GM19023 (cell line): ENCODE results near the gene CWC27.
"Not testable (repeated sequence)": the region's sequence is repeated elsewhere in the genome, so short reads cannot be mapped to it uniquely, and the experiment has no call there.

Experiments used
- ATAC-seq: cut with Tn5 transposase; IDR thresholded peaks from one replicate; pipeline ENCODE4 v1.9.1; 2021; ENCODE audit warnings: mild to moderate bottlenecking, moderate library complexity; ENCODE audit not compliant: unreplicated experiment

Gene CWC27

DNA sequence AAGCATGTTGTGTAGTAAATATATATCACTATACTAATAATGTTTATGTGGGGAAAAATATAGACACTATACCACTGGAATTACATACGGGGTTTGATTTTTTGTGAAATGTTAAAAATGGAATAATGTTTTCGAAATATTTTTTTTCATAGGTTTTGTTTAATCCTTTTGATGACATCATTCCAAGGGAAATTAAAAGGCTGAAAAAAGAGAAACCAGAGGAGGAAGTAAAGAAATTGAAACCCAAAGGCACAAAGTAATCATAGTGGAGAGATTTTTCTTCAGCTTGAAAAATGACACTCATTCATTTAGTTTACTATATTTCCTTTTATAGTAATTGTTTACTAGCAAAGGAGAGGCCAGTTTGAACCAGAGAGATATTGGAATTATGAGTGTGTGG lies 17.6 kb downstream of the CWC27 start:
- ATAC-seq, result no peak

DNA sequence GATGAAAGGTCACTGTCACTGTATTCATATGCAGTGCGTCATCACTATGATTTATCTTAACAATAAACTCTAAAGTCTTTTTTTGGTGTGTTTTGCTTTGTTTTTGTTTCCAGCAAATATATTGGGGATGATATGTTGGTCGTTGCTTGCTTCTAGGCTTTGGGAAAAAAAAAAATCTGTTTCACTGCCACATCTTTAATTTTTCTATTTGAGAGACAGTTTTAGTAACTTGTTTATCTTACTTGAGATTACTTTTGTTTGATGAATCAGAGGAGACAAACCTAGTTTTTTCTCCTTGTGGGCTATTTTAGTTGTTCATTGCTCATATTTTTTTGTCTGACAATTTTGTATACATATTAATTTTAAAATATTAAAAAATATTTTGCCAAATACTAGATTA lies 19.4 kb downstream of the CWC27 start:
- ATAC-seq, result no peak

DNA sequence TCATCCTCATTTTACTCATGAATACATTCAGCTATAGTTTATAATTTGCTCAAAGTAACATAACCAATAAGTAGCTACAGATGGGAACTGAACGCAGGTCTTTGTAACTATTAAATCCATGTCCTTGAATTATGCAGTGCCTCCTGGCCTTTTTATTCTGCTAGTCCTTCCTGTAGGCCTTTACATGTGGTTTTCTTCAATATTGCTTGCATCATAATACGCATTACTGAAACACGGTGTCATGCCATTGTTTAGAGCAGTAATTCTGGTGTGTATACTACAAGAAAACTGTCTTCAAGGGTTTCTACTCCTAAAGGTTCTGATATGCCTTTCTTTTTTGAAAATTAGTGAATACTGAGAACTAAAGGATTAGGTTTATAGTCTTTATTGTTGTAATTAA lies 20.7 kb downstream of the CWC27 start:
- ATAC-seq, result no peak

DNA sequence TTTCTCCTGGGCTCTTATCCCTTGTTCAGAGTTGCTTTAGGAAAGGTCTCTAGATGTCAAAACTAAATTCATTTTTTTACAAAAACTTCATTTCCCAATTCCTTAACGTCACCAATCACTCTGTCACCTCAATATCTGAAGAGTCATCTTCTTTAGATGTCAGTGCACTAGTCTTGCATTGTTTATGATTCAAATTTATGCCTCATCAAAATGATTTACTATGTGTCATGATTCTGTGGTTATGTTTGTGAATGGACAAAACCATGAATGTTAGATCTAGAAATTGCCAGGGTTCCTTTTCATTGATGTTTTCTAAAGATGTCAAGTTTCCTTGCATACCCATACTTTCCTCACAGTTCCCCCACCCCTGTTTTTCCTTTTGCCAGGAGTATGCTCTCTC lies 21.5 kb downstream of the CWC27 start:
- no peak for ATAC-seq

DNA sequence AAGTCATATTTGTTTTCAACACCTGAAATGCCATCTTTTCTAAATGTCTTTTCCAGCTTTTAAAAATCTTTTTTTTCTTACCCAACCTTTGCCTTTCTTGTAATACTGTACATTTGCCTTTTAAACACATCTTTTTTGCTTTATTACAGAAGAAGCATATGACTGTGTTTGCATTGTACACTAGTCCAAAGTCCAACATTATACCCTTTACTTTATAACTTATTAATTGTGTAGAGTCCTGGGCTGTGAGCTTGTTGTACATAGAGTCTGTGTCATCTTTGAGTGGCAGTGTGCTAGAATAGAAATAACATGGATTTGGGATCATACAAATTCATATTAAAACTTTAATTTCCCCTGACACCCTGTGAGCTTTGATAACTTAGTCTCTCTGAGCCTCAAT lies 23.7 kb downstream of the CWC27 start:
- no peak for ATAC-seq

DNA sequence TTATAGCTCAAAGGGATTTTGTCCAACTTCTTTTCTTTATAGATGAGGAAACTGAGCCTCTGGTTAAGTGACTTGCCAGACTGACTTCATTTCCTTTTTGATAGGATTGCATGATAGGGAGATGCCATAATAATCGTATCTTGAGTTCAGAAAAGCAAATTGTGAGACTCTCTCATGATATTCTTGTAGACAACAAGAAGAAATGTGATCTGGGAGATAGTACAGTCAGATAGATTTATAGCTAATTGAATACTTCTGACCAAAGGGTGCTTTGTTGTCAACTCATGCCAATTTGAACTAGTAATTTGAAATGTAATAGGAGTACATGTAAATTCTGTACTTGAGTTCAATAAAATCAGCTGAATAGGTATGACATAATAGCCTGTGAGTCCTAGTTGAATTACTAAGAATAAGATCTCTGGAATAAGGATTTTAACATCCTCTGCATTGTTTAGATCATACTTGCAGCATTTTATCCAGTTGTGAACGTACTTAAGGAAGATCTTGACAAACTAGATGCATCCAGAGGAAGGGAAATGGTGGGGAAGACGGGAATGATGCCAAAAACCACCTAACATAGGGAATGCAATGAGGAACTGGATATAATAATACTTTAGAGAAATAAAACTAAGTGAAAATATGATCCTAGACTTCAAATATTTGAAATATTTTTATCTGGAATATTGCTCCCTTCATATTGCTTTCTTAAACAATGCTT lies 25.5 kb downstream of the CWC27 start:
- no peak for ATAC-seq

DNA sequence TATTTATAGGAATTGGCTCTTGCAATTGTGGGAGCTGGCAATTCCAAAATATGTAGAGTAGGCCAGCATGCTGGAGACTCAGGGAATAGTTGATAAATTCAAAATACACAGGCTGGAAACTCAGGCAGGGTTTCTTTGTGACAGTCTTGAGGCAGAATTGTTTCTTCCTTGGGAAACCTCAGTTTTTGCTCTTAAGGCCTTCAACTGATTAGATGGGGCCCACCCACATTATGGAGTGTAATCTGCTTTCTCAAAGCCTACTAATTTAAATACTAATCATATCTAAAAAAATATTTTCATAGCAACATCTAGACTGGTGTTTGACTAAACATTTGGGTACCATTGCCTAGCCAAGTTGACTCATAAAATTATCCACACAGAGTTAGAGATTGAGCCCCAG lies 27.6 kb downstream of the CWC27 start:
- ATAC-seq, result no peak

DNA sequence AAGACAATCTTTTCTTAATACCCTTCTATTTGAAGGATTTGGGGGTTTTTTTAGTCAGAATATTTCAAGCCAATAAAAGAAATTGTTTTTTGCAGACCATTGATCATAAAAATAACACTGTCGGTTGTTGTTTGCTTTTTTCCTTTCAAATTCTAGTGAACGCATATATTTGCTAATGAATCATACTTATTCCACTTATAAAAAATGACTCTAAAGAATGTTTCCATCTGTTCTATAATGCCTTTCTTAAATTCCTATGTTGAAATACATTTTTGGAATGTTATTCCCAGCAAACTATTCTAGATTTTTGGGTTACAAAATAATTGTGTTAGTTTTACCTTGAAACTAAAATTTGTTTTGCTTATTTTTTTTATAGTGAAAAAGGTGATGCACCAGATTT lies 32.2 kb downstream of the CWC27 start:
- ATAC-seq, result no peak

DNA sequence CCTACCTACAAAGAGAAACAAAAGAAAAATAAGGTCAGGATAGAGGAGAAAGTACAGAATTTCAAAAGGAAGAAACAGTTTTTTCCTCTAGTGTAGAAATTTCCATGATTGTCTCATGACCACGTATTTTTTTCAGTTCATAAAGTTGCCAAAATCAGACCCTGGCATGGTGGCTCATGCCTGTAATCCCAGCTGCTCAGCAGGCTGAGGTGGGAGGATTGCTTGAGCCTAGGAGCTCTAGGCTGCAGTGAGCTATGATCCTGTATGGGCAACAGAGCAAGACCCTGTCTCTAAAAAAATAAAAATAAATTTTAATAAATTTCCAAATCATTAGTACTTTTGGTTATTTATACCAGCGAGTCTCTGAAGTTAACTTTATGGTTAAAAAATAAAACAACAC lies 37.8 kb downstream of the CWC27 start:
- ATAC-seq, result no peak

DNA sequence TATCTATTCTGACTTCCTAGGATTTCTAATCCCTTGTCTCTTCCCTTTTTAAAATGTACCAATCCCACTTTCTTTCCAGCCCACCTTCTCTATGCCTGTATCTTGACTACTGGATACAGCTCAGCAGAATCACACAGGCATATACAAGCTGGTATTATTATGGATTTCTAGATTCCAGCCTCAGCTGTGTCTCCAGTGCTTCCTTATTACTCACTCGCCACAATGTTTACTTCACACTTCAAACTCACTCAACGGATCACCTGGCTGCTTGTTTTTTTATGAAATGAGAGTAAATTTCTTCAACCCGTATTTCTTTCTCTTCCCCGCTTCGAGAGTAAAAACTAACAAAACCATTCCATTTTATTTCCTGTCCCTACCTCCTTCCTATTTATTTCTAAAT lies 38.8 kb downstream of the CWC27 start:
- ATAC-seq, result no peak

DNA sequence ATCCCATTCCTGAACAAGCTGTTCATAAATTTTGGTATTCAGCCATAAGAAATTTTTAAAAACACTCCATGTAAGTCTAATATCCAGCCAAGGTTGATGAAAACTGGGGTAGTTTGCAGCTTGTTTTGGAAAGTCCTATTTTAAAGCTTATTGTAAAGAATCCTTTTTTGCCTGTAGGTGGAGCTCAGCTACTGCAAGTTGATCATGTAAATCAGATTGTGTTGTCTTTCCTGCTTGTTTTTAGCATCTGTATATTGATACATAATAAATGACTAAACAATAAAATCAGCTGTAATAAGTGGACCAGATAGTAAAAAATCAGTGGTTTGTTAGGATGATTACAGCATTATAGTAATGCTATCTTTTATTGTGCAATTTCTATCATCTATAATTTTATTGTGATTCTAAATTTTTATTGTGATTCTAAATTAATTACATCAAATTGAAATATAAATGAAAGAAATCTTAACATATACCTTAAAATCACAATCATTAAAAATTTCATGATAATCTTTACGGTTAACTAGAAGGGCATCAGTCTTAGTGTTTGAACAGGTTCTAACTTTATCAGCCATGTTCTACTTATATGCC lies 42.4 kb downstream of the CWC27 start:
- no peak for ATAC-seq

DNA sequence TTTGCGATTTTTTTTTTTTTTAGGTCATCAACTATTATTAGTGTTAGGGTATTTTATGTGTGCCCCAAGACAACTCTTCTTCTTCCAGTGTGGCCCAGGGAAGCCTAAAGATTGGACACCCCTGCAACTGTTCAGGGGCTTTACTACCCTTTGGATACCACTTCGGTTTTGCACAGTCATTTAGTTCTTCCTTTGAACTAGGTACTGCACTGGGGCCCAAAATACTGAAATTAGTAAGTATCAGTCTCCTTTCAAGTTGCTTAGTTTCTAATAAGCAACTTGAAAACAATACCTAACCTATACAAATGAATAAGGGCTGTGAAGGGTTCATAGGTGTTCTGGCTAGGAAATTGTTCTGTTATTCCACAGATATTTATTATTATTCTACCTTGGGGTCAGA lies 45.3 kb downstream of the CWC27 start:
- ATAC-seq, result peak; percentile 95

DNA sequence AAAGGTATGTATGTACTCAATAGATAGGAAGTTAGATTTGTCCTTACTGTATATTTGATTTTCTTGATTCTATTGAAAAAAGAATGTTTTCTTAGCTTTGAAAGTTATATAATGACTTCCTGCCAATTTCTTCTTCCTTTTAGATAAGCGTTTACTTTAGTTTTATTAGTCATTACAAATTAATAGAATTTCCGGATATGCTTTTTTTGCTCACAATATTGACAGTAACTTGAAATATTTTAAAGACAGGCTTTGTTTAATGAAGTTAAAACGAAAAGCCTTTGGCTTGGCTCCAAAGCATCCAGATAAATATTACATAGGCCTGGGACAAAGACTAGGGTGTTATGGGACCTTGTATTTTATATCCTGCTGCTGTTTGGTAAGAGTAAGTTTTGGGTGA lies 49.5 kb downstream of the CWC27 start:
- no peak for ATAC-seq

DNA sequence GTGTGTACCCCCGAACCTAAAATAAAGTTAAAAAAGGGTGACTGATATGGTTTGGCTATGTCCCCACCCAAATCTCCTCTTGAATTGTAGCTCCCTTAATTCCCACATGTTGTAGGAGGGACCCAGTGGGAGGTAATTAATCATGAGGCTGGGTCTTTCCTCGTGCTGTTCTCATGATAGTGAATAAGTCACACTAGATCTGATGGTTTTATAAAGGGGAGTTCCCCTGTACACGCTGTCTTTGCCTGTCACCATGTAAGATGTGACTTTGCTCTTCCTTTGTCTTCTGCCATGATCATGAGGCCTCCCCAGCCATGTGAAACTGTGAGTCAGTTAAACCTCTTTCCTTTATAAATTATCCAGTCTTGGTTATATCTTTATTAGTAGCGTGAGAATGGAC lies 50.6 kb downstream of the CWC27 start:
- ATAC-seq, result not testable (repeated sequence)

DNA sequence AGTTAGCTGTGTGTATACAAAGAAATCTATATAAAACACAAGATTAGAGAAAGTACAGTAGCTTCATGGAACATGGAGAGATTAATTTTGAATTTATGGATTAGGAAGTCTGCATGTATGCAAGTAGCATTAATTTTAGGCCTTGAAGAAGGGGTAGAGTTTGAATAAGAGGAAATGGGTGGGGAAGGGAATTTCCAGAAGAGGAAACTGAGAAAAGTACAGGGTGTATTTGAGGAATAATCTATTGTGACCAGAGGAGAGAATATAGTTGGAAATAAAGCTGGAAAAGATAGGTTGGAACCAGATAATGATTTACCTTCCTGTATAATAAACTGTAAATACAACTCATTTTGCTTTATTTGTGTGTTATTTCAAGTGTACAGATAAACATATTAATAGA lies 53.6 kb downstream of the CWC27 start:
- ATAC-seq, result no peak

DNA sequence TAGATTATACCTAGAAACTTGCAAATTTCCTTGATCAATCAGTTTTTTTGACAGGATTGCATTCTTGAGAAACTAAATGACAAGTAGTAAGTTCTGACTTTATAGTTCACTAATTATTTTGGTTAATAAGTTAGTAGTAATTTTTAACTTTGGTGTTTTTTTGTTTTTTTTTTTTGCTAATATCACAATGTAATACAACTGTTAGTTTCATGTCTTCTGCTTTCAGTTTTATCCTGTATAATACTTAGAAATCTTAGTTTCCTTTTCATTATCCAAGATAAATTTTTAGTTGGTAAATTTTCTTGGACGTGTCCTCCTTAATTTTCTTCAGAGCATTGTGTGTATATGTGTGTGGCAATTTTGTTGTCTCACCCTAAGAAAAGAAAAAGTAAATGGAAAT lies 57.8 kb downstream of the CWC27 start:
- no peak for ATAC-seq

DNA sequence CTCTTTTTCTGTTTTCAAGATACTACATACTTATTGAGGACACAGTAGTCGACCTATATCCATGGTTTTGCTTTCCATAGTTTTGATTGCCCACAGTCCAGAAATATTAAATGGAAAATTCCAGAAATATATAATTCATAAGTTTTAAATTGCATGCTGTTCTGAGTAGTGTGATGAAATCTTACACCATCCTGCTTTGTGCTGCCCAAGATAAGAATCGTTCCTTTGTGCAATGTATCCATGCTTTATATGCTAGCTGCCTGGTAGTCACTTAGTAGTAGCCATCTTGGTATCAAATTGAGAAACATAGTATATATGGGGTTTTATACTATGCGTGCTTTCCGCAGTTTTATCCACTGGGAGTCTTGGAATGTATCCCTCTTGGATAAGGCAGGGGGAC lies 59.0 kb downstream of the CWC27 start:
- ATAC-seq, result no peak

DNA sequence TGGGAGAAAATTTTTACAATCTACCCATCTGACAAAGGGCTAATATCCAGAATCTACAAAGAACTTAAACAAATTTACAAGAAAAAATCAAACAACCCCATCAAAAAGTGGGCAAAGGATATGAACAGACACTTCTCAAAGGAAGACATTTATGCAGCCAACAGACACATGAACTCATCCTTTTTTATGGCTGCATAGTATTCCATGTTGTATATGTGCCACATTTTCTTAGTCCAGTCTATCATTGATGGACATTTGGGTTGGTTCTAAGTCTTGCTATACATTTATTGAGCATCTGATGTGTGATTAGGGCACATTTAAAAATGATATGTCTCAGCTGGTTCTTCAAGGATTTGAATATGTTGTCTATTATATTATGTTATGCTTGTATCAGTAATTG lies 61.9 kb downstream of the CWC27 start:
- ATAC-seq, result not testable (repeated sequence)

DNA sequence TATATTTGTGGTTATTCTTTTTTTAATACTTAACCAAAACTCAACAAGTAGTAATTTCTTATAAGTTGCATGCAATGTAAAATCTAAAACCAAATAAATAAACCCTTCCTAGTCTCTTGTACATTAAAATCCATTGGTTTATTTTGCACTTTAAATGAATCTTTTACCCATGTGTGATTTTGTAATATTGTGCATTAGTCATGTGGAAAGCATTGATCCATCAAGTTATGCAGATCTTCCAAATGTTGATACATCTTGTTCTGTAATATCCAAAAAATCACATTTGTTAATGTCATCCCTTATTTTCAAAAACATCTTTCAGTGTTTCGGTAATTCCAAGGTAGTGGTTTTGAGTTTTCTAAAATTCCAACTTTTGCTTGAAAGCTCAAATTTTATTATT lies 63.3 kb downstream of the CWC27 start:
- no peak for ATAC-seq

DNA sequence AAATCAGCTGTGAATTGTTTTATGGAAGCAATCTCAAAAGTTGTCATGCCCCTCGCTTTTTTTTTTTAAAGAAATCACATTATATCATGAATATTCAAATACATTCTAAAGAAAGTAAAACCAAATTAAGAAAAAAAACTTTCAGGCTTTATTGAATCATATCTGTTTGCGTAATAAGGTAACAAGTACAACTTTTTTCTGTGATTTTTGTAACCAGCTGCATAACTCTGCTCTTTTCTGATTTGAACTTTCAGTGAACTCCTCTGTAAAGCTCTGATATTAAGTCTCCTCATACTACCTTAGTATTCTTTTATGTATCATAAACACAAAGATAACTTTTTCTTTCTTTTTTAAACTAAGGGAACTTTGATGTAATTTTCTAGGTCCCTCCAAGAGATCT lies 65.3 kb downstream of the CWC27 start:
- ATAC-seq, result no peak

DNA sequence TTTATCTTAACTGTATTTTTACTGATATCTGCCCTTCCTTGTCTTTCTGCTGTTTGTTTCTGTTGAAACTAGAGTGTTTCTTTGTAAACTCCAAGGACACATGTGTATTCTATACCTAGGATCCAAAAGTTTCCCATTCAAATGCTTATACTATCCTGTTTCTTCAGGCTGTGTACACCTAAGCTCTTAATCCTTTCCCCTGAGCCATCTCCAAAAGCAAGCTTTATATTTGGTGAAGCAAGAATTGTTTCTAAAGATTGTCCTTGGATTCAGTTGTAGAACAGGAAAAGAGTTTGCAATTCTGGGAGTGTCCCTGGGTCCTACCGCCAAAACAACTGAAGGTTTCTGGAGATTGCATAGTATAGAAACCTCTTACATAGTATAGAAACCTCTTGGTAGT lies 65.9 kb downstream of the CWC27 start:
- ATAC-seq, result no peak

DNA sequence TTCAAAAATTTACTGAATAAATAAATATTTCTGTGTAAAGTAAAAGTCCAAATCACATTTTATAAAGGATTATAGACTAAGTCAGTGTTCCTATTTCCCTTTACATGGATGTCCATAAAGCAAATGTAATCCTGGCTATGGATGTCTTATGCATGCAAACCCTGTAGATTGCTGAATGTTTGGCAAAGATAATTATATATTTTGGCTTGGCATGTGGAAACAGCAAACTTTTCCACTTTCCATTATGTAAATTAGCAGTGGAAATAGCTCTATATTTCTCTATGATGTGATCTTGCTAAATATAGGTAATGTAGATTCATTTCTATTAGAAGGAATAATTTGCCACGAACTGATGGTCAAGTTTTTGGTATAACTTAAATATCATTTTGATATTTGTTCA lies 66.5 kb downstream of the CWC27 start:
- ATAC-seq, result no peak

DNA sequence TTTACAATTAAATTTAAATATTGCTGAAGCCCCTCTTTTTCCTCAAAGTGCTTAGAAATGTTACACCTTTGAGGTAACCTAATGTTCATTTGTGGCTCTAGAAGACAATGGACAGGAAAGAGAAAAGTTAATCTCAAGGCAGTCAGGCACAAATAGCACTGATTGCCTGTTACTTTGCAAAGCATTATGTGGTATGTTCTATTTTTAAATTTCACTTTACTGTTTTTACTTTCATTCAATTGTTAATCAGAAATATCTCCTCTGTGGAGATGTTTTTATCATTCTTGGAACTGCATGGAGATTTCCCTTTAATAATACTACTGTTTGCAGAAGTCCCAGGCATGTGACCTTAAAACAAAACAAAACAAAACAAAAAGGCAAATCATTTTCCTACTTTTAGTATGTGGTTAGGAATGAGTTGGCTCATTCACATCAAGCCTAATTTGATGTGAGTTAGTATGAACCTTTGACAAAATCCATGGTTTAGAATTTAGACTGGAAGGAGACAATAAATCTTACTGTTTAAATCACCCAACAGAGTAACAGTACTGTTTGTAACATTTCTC lies 67.5 kb downstream of the CWC27 start:
- no peak for ATAC-seq
